B cell (primary cell): ENCODE measurements around the gene RCBTB2. TPM values are rescaled to one million over a fixed set of nuclear protein-coding genes. Genes with fewer than 3 reads are reported as not detected.

Source experiments
- ATAC-seq: fragments of 200-7000 bp; cut with Tn5 transposase; one replicate; pipeline ENCODE4 v1.10.0; 2021; ENCODE audit warnings: low read depth, mild to moderate bottlenecking, moderate number of reproducible peaks, moderate library complexity
- CTCF ChIA-PET: fragments of 350-600 bp; sonication (Branson Sonifier 250); formaldehyde crosslinking; loops from one replicate; lab custom pipeline; 2021; ENCODE audit warnings: antibody characterized with exemption, inconsistent platforms; lab: Charles Lee
- POLR2A ChIA-PET: fragments of 350-600 bp; sonication (Branson Sonifier 250); formaldehyde crosslinking; loops from one replicate; lab custom pipeline; 2021; ENCODE audit warnings: antibody characterized with exemption; lab: Charles Lee
- DNase-seq: peaks from one replicate; pipeline ENCODE4 v3.0.0; 2013
- H2AFZ ChIP-seq: 2 replicates; pipeline ENCODE4 v1.6.1; 2012; ENCODE audit warnings: mild to moderate bottlenecking, low read depth, low read length; ENCODE audit not compliant: insufficient read depth, poor library complexity, severe bottlenecking
- H3K27ac ChIP-seq, 2 donors: 1 replicate in 1 of 2; 2 replicates in 1 of 2; pipeline ENCODE4 v1.5.1; 2012 to 2013; ENCODE audit warnings: low read length in 2 of 2, mild to moderate bottlenecking in 2 of 2, moderate library complexity in 1 of 2
- H3K27me3 ChIP-seq, 4 experiments: fragments of 200-600 bp in 1 of 4; sonication (generic) in 1 of 4; replicated peaks in 1 of 4; 1 replicate in 2 of 4; 2 replicates in 2 of 4; pipeline versions ENCODE4 v1.6.1 to v1.7.0; 2013 to 2016; ENCODE audit warnings: low read length in 3 of 4, mild to moderate bottlenecking in 2 of 4, mixed read lengths in 1 of 4, moderate library complexity in 1 of 4; ENCODE audit not compliant: insufficient read depth in 4 of 4, control insufficient read depth in 3 of 4; ENCODE audit errors: control extremely low read depth in 1 of 4
- H3K36me3 ChIP-seq, 2 experiments: replicated peaks in 1 of 2; 1 replicate in 1 of 2; 2 replicates in 1 of 2; pipeline versions ENCODE4 v1.6.1 to v1.7.1; 2013; ENCODE audit warnings: low read length in 1 of 2; ENCODE audit not compliant: insufficient read depth in 2 of 2, control insufficient read depth in 1 of 2; ENCODE audit errors: control extremely low read depth in 1 of 2, extremely low read depth in 1 of 2
- H3K4me1 ChIP-seq, 2 donors: fragments of 200-600 bp in 1 of 2; sonication (generic) in 1 of 2; 1 replicate in 1 of 2; 2 replicates in 1 of 2; pipeline versions ENCODE4 v1.5.1 to v1.6.1; 2013 to 2017; ENCODE audit warnings: low read length in 2 of 2; ENCODE audit not compliant: control insufficient read depth in 2 of 2, insufficient read depth in 2 of 2
- H3K4me2 ChIP-seq: replicated peaks from 2 replicates; pipeline ENCODE3; 2012; ENCODE audit warnings: mild to moderate bottlenecking, low read depth, low read length; ENCODE audit not compliant: poor library complexity, severe bottlenecking
- H3K4me3 ChIP-seq, 5 experiments: fragments of 200-600 bp in 1 of 5; sonication (generic) in 1 of 5; 1 replicate in 3 of 5; 2 replicates in 2 of 5; pipeline versions ENCODE4 v1.5.1 to v1.7.0; 2011 to 2016; ENCODE audit warnings: low read length in 4 of 5, mild to moderate bottlenecking in 4 of 5, low read depth in 2 of 5, control low read depth in 1 of 5, moderate library complexity in 1 of 5; ENCODE audit not compliant: insufficient read depth in 1 of 5; ENCODE audit errors: control extremely low read depth in 1 of 5, extremely low read depth in 1 of 5
- H3K79me2 ChIP-seq: fragments of 200-600 bp; sonication (generic); one replicate; pipeline ENCODE4 v1.6.0; 2016; ENCODE audit warnings: low read length; ENCODE audit not compliant: control insufficient read depth, insufficient read depth
- H3K9ac ChIP-seq: fragments of 200-600 bp; sonication (generic); 2 replicates; pipeline ENCODE4 v1.6.1; 2017; ENCODE audit warnings: mild to moderate bottlenecking, low read length, moderate library complexity
- H3K9me3 ChIP-seq, 3 donors: one replicate each; pipeline versions ENCODE4 v1.6.1 to v1.7.1; 2013; ENCODE audit warnings: low read length in 2 of 3; ENCODE audit not compliant: control insufficient read depth in 2 of 3, insufficient read depth in 1 of 3; ENCODE audit errors: control extremely low read depth in 1 of 3
- H4K20me1 ChIP-seq: 2 replicates; pipeline ENCODE4 v1.6.0; 2012; ENCODE audit warnings: mild to moderate bottlenecking, low read length; ENCODE audit not compliant: insufficient read depth, control insufficient read depth, poor library complexity, severe bottlenecking
- H3K27ac Mint-ChIP-seq: one replicate; pipeline ENCODE4 v1.8.0; 2021; ENCODE audit warnings: mixed read lengths
- H3K27me3 Mint-ChIP-seq: one replicate; pipeline ENCODE4 v1.8.0; 2021; ENCODE audit warnings: mixed read lengths
- H3K4me1 Mint-ChIP-seq: one replicate; pipeline ENCODE4 v1.8.0; 2021; ENCODE audit warnings: mixed read lengths
- H3K4me3 Mint-ChIP-seq: one replicate; pipeline ENCODE4 v1.8.0; 2021; ENCODE audit warnings: mixed read lengths
- H3K9me3 Mint-ChIP-seq: one replicate; pipeline ENCODE4 v1.8.0; 2022; ENCODE audit warnings: mixed read lengths; ENCODE audit not compliant: insufficient read depth
- CTCF ChIP-seq: fragments of 200-600 bp; IDR thresholded peaks from one replicate; pipeline ENCODE4 v1.8.0; 2022; ENCODE audit warnings: antibody characterized with exemption, mild to moderate bottlenecking
- EZH2 ChIP-seq: IDR thresholded peaks from 2 replicates; pipeline ENCODE4 v1.6.1; 2012; ENCODE audit warnings: borderline replicate concordance, low read depth, mild to moderate bottlenecking, moderate library complexity, low read length; ENCODE audit not compliant: insufficient read depth, poor library complexity, severe bottlenecking
- WGBS: methylation state at CpG from one replicate; pipeline ENCODE4 v1.1.5; 2013; ENCODE audit warnings: missing lambda C conversion rate; ENCODE audit not compliant: insufficient coverage; 5-methylcytosine and 5-hydroxymethylcytosine counted together
- intact Hi-C: fragments of 100-400 bp; cut with micrococcal nuclease; formaldehyde crosslinking; loops from one replicate; pipeline ENCODE4 v1.10.0; 2022
- polyA plus RNA-seq: library from polyadenylated mRNA; depleted of rRNA; stranded (reverse); fragments of >200 nt; gene quantifications from 2 replicates; pipeline ENCODE4 v1.2.3, GENCODE V29; 2012
- total RNA-seq, 2 donors: library from RNA; stranded (reverse); fragments of 120-200 nt in 1 of 2; gene quantifications; 1 replicate in 1 of 2; 2 replicates in 1 of 2; pipeline versions ENCODE4 v1.2.3 to v1.2.4, GENCODE V29; 2013 to 2022

Gene RCBTB2
- total and polyA plus RNA-seq, 2 donors (not counting 1 experiment from before 2014, with no cell fraction given), result 1.4 to 2.7 TPM

- no peak overlapping the region for H3K4me3 ChIP-seq
- DNase-seq (no peak), ATAC-seq (no peak)
- 82% methylated on average over 3 of the region's 3 CpGs for WGBS
- no peak overlapping the region for H3K4me2 ChIP-seq
- H3K27ac ChIP-seq, result no peak overlapping the region
- CTCF ChIA-PET, result interaction anchor here (1.3 to 1.4 kb wide), 2 partner anchors 10 to 34 kb away, joined by 3 to 6 read pairs; no protein-coding TSS in a partner anchor
- peaks cover 4 to 8% (median 4%) of the 10 kb centered on the region in 3 donors for H3K9me3 ChIP-seq
- TF ChIP-seq CTCF (no peak), EZH2 (no peak)
- no peak overlapping the region for H2AFZ ChIP-seq
- Mint-ChIP-seq H3K9me3 (peaks cover 4% of the 10 kb centered on the region), H3K4me1 (no peaks in the 10 kb centered on the region), H3K27ac (no peak overlapping the region), H3K4me3 (no peak overlapping the region), H3K27me3 (peaks cover 74% of the 10 kb centered on the region)
- H3K36me3 ChIP-seq, result no peaks in the 10 kb centered on the region
- H3K79me2 ChIP-seq, result no peaks in the 10 kb centered on the region
- no peak overlapping the region for H3K9ac ChIP-seq
- no peaks in the 10 kb centered on the region for H4K20me1 ChIP-seq
- POLR2A ChIA-PET, result no interaction called here
- H3K4me1 ChIP-seq, result peaks cover 0 to 4% of the 10 kb centered on the region in 2 donors
- H3K27me3 ChIP-seq, result peaks cover 0 to 69% (median 62%) of the 10 kb centered on the region in 4 experiments
- intact Hi-C loops, result loop anchor here (2.0 kb wide), 1 partner anchor 15 kb away; no protein-coding TSS in a partner anchor
Measured at GRCh38 chr13:48545608-48546007, 12.7 kb upstream of the RCBTB2 start.

GRCh38 chr13:48542581-48543341 is 9.9 kb upstream of the RCBTB2 start:
- Histone ChIP-seq H3K27ac (no peak overlapping the region), H2AFZ (no peak overlapping the region), H3K27me3 (peaks cover 0 to 62% (median 52%) of the 10 kb centered on the region in 4 experiments), H3K4me2 (no peak overlapping the region), H3K79me2 (no peaks in the 10 kb centered on the region), H3K4me1 (peaks cover 0 to 4% of the 10 kb centered on the region in 2 donors), H3K36me3 (no peaks in the 10 kb centered on the region), H3K9me3 (no peaks in the 10 kb centered on the region), H3K9ac (no peak overlapping the region), H3K4me3 (no peak overlapping the region), H4K20me1 (no peaks in the 10 kb centered on the region)
- Mint-ChIP-seq H3K4me3 (no peak overlapping the region), H3K27ac (no peak overlapping the region), H3K27me3 (peaks cover 63% of the 10 kb centered on the region), H3K9me3 (no peaks in the 10 kb centered on the region), H3K4me1 (no peaks in the 10 kb centered on the region)
- POLR2A ChIA-PET, result no interaction called here
- ATAC-seq (no peak), DNase-seq (no peak)
- intact Hi-C loops, result no loop called here
- CTCF ChIA-PET, result interaction anchor here (0.9 to 1.3 kb wide), 2 partner anchors 13 to 37 kb away, joined by 3 read pairs; no protein-coding TSS in a partner anchor
- no peak for TF ChIP-seq CTCF
- WGBS, result 34% methylated on average over 7 of the region's 11 CpGs
